HEK293 (cell line): ENCODE measurements around the gene FRAS1.

ENCODE experiments used
- CTCF ChIA-PET: fragments of 350-600 bp; formaldehyde crosslinking; extraction: SDS; loops from one replicate; lab custom pipeline; 2021; ENCODE audit warnings: antibody characterized with exemption; lab: Yijun Ruan, JAX
- POLR2A ChIA-PET: fragments of 300-600 bp; formaldehyde crosslinking; extraction: SDS; loops from one replicate; lab custom pipeline; 2020; ENCODE audit warnings: antibody characterized with exemption, inconsistent platforms; lab: Yijun Ruan, JAX
- H3K27ac ChIP-seq: fragments of 200-500 bp; sonication (Bioruptor generic); 2 replicates; pipeline ENCODE4 v1.5.1; 2014; ENCODE audit warnings: low read depth, low read length, control low read depth, inconsistent platforms; ENCODE audit errors: extremely low read depth
- H3K36me3 ChIP-seq, 2 experiments: fragments of 200-500 bp in 1 of 2; sonication (Bioruptor generic) in 1 of 2; 1 replicate in 1 of 2; 2 replicates in 1 of 2; pipeline ENCODE4 v1.5.1; 2014 to 2017; ENCODE audit warnings: inconsistent platforms in 2 of 2, low read length in 2 of 2; ENCODE audit not compliant: control insufficient read depth in 2 of 2, insufficient read depth in 1 of 2
- H3K4me1 ChIP-seq: fragments of 200-500 bp; sonication (Bioruptor generic); 2 replicates; pipeline ENCODE4 v1.5.1; 2014; ENCODE audit warnings: mild to moderate bottlenecking, low read length, inconsistent platforms; ENCODE audit not compliant: control insufficient read depth, insufficient read depth
- H3K4me3 ChIP-seq: 2 replicates; pipeline ENCODE4 v1.5.1; 2011; ENCODE audit warnings: low read depth, mild to moderate bottlenecking, control low read depth, low read length, moderate library complexity
- H3K9me3 ChIP-seq: fragments of 200-500 bp; sonication (Bioruptor generic); 2 replicates; pipeline ENCODE4 v1.5.1; 2014; ENCODE audit warnings: low read depth, low read length, inconsistent platforms; ENCODE audit not compliant: control insufficient read depth, insufficient read depth
- GLI4 ChIP-seq: fragments of 450-650 bp; formaldehyde crosslinking; IDR thresholded peaks from 2 replicates; pipeline ENCODE4 v1.5.1; 2016; ENCODE audit warnings: missing biosample characterization, missing genetic modification characterization
- GLIS1 ChIP-seq: fragments of 450-650 bp; formaldehyde crosslinking; IDR thresholded peaks from 2 replicates; pipeline ENCODE4 v1.5.1; 2016; ENCODE audit warnings: missing biosample characterization, missing genetic modification characterization
- HIC1 ChIP-seq: fragments of 450-650 bp; formaldehyde crosslinking; IDR thresholded peaks from 2 replicates; pipeline ENCODE4 v1.5.1; 2016; ENCODE audit warnings: missing biosample characterization, missing genetic modification characterization
- HOXC10 ChIP-seq: sonication (generic); formaldehyde crosslinking; IDR thresholded peaks from 2 replicates; pipeline ENCODE4 v1.8.1; 2023; ENCODE audit warnings: mild to moderate bottlenecking, missing genetic modification reagents
- KLF8 ChIP-seq: fragments of 450-650 bp; formaldehyde crosslinking; IDR thresholded peaks from 2 replicates; pipeline ENCODE4 v1.5.1; 2016; ENCODE audit warnings: missing biosample characterization, missing genetic modification characterization
- PRDM10 ChIP-seq: fragments of 450-650 bp; formaldehyde crosslinking; IDR thresholded peaks from 2 replicates; pipeline ENCODE4 v1.5.1; 2016; ENCODE audit warnings: missing biosample characterization, missing genetic modification characterization
- ZBTB26 ChIP-seq: fragments of 450-650 bp; formaldehyde crosslinking; optimal IDR thresholded peaks from 2 replicates; pipeline ENCODE3; 2016; ENCODE audit warnings: missing biosample characterization, mild to moderate bottlenecking, missing genetic modification characterization
- ZNF133 ChIP-seq: fragments of 450-650 bp; formaldehyde crosslinking; IDR thresholded peaks from 2 replicates; pipeline ENCODE4 v1.5.1; 2016; ENCODE audit warnings: missing biosample characterization, missing genetic modification characterization
- ZNF146 ChIP-seq: fragments of 450-650 bp; formaldehyde crosslinking; IDR thresholded peaks from 2 replicates; pipeline ENCODE4 v1.5.1; 2016; ENCODE audit warnings: missing biosample characterization, missing genetic modification characterization
- ZNF202 ChIP-seq: fragments of 450-650 bp; formaldehyde crosslinking; IDR thresholded peaks from 2 replicates; pipeline ENCODE4 v1.5.1; 2016; ENCODE audit warnings: missing biosample characterization, missing genetic modification characterization, borderline replicate concordance
- ZNF354C ChIP-seq: fragments of 450-650 bp; formaldehyde crosslinking; IDR thresholded peaks from 2 replicates; pipeline ENCODE4 v1.5.1; 2016; ENCODE audit warnings: missing biosample characterization, missing genetic modification characterization, low read depth, borderline replicate concordance
- ZNF366 ChIP-seq: fragments of 450-650 bp; formaldehyde crosslinking; conservative IDR thresholded peaks from 2 replicates; pipeline ENCODE4 v1.5.1; 2016; ENCODE audit warnings: missing biosample characterization, missing genetic modification characterization
- ZNF433 ChIP-seq: fragments of 450-650 bp; formaldehyde crosslinking; IDR thresholded peaks from 2 replicates; pipeline ENCODE4 v1.5.1; 2016; ENCODE audit warnings: missing biosample characterization, missing genetic modification characterization, low read depth
- ZNF768 ChIP-seq: fragments of 450-650 bp; formaldehyde crosslinking; IDR thresholded peaks from 2 replicates; pipeline ENCODE4 v1.5.1; 2018; ENCODE audit warnings: missing biosample characterization, mild to moderate bottlenecking, missing genetic modification characterization
- ZNF777 ChIP-seq: fragments of 450-650 bp; formaldehyde crosslinking; IDR thresholded peaks from 2 replicates; pipeline ENCODE4 v1.5.1; 2017; ENCODE audit warnings: missing biosample characterization, missing genetic modification characterization, borderline replicate concordance
- ZNF785 ChIP-seq: fragments of 450-650 bp; formaldehyde crosslinking; IDR thresholded peaks from 2 replicates; pipeline ENCODE4 v1.5.1; 2016; ENCODE audit warnings: missing biosample characterization, missing genetic modification characterization
- TF ChIP-seq, protein P1 (sequence below): fragments of 450-650 bp; formaldehyde crosslinking; IDR thresholded peaks from 2 replicates; pipeline ENCODE4 v1.5.1; 2016; ENCODE audit warnings: missing biosample characterization, missing genetic modification characterization
- TF ChIP-seq, protein P2 (sequence below): fragments of 450-650 bp; formaldehyde crosslinking; IDR thresholded peaks from 2 replicates; pipeline ENCODE4 v1.5.1; 2016; ENCODE audit warnings: missing biosample characterization, missing genetic modification characterization, low read depth

FRAS1 gene

GRCh38 chr4:78069859-78070258 lies 12.7 kb downstream of the FRAS1 start (continued):
- TF ChIP-seq, protein P1, sequence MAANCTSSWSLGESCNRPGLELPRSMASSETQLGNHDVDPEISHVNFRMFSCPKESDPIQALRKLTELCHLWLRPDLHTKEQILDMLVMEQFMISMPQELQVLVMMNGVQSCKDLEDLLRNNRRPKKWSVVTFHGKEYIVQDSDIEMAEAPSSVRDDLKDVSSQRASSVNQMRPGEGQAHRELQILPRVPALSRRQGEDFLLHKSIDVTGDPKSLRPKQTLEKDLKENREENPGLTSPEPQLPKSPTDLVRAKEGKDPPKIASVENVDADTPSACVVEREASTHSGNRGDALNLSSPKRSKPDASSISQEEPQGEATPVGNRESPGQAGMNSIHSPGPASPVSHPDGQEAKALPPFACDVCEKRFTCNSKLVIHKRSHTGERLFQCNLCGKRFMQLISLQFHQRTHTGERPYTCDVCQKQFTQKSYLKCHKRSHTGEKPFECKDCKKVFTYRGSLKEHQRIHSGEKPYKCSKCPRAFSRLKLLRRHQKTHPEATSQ: no peak
- no peak for TF ChIP-seq ZNF146 (tag by site-specific recombination)

DNA sequence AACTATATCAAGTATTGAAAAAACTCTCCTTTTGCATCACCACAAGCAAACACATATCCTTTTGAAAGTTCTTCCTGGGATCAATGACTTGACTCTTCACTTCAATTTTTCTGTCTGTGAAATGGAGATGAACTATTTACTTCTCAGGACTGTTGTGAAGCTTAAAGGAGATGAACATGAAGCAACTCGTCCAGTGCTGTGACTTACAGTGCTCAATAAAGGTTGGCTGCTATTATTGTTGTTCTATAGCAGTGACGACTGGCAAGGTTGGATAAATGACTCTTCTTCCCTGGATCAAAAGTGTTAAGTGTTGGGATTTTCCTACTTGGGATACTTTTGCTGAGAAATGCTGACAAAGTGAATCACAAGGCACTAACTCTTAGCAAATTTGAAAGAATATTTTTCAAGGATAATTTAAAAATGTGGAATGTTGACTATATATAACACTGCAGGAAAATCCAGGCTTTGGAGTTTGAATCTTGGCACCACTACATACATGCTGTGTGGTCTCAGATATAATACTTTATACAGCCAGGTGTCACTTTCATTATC lies 13.7 kb downstream of the FRAS1 start:
- CTCF ChIA-PET: no interaction called here
- TF ChIP-seq ZNF768 (no peak), HIC1 (tag by site-specific recombination) (no peak), ZNF202 (tag by site-specific recombination) (no peak), ZNF785 (tag by site-specific recombination) (no peak), PRDM10 (tag by site-specific recombination) (no peak), ZNF133 (no peak), GLI4 (tag by site-specific recombination) (no peak), ZNF366 (tag by site-specific recombination) (no peak), ZNF433 (tag by site-specific recombination) (no peak), ZBTB26 (tag by site-specific recombination) (no peak), ZNF777 (no peak), HOXC10 (CRISPR knock-in tag) (no peak), GLIS1 (tag by site-specific recombination) (no peak), KLF8 (no peak), ZNF354C (no peak)
- TF ChIP-seq, protein P2, sequence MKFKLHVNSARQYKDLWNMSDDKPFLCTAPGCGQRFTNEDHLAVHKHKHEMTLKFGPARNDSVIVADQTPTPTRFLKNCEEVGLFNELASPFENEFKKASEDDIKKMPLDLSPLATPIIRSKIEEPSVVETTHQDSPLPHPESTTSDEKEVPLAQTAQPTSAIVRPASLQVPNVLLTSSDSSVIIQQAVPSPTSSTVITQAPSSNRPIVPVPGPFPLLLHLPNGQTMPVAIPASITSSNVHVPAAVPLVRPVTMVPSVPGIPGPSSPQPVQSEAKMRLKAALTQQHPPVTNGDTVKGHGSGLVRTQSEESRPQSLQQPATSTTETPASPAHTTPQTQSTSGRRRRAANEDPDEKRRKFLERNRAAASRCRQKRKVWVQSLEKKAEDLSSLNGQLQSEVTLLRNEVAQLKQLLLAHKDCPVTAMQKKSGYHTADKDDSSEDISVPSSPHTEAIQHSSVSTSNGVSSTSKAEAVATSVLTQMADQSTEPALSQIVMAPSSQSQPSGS (tag by site-specific recombination): no peak
- TF ChIP-seq, all 188 proteins: peak for 0

More for the DNA sequence above, 13.7 kb downstream of the FRAS1 start:
- Histone ChIP-seq H3K4me3 (no peak overlapping the region), H3K9me3 (no peaks in the 10 kb centered on the region), H3K27ac (no peak overlapping the region), H3K4me1 (no peaks in the 10 kb centered on the region), H3K36me3 (no peaks in the 10 kb centered on the region)
- POLR2A ChIA-PET: no interaction called here
